HG03442 (cell line): ENCODE results near the gene RPL7L1.

Experiments used
- ATAC-seq: cut with Tn5 transposase; IDR thresholded peaks from one replicate; pipeline ENCODE4 v1.9.1; 2021; ENCODE audit warnings: mild to moderate bottlenecking, moderate library complexity; ENCODE audit not compliant: unreplicated experiment

The RPL7L1 gene

GRCh38 chr6:42928986-42929820 lies 49.8 kb downstream of the RPL7L1 start, which contains the start of gene CNPY3:
CNPY3 (plus strand) TSS chr6:42929480; CDS start chr6:42929571, 91 bp downstream.
- ATAC-seq = peak; percentile 68

DNA sequence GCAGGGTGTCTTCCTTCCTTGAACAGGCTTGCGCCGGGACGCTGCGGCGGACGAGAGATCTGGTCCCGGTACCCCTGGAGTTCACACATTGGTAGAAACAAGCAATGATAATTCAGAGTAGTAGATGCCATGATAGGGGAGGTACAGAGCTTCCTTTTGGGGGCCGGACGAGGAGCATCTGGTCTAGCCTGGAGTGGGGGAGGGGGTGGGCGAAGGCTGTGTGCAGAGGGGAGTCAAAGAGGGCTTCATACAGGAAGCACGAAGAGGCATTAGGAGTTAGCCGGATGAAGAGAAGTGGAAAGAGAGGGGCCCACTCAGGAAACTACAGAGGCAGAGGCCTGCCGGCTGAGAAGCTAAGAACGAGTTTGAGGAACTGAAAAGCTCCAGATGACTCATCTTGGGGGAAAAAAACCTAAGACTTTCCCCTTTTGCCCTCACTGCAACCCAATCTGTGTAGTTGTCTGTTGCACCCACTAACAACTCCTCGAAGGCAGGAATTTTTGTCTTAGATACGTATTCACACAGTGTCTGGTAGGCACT lies 50.5 kb downstream of the RPL7L1 start:
- peak; percentile 49 for ATAC-seq

DNA sequence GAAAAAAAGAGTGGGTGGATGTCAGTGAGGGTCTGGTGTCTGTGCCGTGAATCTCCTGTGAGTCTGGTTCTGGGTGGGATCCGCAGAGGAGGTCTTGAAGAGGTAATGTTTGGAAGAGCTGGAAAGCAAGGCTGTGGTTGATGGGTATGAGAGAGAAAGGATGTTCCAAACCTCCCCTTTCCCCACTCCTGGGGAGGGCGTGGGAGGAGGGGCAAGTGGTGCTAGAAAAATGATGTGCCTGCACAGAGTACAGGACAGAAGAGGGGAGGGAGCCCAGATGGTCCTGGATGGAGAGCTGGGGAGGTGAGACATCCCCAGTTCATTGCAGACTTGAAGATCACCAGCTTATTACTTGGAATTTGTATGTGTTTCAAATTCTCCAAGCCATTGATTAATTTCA lies 53.0 kb downstream of the RPL7L1 start:
- ATAC-seq = no peak

DNA sequence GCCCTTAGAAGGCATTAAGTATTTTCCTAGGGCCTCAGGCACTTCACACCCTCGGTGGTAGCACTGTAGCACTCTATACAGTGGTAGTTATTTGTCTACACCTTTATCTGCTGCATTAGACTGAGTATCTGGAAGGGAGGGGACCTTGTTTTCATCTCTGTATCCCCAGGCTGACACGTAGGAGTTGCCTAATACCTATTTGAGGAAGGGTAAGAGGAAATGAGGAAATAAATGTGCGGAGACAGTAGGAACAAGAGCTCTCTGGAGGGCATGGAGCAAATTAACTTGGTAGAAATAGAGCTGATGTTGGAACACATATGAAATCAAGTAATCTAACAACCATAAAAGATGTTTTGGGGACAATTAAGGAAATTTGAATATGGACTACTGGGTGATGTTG lies 53.8 kb downstream of the RPL7L1 start:
- no peak for ATAC-seq

DNA sequence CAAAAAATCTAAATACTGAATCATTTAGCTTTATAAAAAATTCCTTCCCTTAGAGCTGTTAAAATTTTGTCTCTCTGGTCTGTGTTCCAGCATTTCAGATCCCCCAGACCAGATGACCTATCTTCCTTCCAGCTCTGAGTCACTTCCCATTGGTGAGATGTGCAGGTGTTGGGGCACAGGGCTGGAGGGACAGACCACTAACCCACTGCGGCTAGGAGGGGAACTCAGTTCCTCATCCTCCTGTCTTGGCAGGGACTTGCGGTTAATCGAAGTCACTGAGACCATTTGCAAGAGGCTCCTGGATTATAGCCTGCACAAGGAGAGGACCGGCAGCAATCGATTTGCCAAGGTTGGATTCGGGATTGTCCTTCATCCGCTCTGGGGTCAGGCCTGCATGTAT lies 55.9 kb downstream of the RPL7L1 start:
- no peak for ATAC-seq

- no peak for ATAC-seq
These were observed 57.0 kb downstream of the RPL7L1 start for GRCh38 chr6:42936398-42936797.

GRCh38 chr6:42937548-42938427 lies 58.4 kb downstream of the RPL7L1 start:
- no peak for ATAC-seq

DNA sequence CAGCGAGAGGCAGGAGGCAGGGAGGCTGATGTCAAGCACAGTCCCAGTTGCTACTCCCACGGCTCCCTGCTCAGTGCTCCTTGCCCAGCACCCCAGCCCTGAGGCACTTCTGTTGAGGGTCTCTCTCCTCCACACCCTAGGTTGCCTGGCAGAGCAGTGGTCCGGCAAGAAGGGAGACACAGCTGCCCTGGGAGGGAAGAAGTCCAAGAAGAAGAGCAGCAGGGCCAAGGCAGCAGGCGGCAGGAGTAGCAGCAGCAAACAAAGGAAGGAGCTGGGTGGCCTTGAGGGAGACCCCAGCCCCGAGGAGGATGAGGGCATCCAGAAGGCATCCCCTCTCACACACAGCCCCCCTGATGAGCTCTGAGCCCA lies 59.0 kb downstream of the RPL7L1 start:
- ATAC-seq = no peak

DNA sequence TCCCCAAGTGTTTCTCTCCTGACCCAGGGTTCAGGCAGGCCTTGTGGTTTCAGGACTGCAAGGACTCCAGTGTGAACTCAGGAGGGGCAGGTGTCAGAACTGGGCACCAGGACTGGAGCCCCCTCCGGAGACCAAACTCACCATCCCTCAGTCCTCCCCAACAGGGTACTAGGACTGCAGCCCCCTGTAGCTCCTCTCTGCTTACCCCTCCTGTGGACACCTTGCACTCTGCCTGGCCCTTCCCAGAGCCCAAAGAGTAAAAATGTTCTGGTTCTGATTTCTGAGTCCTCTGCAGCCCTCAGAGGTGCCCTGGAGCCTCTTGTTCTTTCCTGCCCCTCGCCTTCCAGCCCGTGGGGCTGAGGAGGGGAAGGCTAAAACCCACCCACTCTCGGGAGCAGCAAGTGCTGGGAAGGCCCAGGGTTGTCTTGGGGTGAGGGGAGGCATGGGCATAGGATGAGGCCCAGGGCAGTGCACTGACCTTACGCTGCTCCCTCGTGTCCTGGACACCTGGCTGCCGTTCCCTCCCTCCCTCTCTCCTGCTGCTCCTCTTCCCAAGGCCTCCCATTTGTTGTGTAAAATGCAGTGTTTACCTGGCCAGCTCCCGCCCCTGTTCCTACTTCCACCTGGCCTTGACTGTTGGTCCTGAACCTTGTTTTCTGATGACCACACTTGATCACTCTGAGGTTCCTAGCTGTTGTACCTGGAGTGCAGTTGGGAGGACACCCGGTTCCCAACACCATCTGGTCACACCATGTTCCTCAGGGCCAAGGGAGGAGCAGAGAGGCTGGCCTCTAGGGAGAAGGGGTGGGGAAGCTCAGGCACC lies 59.8 kb downstream of the RPL7L1 start:
- no peak for ATAC-seq
